Activated CD4-positive, alpha-beta T cell treated with anti-CD3 and anti-CD28 coated beads, Interleukin-2, amount 50 U/mL, for 1 hour (primary cell): ENCODE data around the gene ARFGEF3.

Experiments used
- DNase-seq: peaks from one replicate; pipeline ENCODE4 v3.0.0-alpha.2; 2020

The ARFGEF3 gene

DNA sequence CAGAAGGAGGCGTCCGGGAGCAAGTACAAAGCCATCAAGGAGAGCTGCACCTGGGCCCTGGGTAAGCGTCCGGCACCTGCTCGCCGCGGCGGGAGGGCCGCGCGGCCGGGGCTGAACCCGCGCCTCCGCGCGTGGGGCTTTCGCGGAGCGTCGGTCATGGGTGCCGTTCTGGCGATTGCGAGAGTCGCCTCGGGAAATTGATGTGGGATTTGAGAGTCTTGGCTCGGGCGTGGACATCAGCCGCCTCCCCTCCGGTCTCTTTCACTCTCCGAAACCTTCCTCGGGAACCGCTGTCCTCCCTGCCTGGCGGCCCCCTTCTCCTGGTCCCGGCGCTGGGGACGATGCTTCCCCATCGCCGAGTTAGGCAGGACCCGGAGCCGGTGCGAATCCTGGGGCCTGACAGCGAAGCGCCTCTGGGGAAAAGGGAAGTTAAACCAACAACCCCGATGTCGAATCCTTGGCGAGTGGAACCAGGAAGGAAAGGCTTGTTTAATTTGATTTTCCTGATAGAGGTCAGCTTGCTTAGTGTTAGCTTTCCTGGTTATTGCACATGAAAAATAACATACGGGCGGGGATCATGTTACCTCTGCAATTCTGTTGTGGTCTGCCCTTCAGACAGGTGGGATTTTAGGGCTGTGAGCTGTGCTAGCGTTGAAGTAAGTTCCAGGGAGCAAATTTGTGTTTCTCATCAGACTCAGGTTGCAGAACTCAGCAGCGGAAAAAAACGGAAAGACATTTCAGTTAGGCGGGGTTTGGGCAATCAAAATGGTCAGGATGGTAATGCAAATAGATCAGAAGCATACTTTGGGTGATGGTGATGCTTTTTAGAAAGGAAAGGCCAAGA, 594 bp downstream of the ARFGEF3 start:
- no peak for DNase-seq

DNA sequence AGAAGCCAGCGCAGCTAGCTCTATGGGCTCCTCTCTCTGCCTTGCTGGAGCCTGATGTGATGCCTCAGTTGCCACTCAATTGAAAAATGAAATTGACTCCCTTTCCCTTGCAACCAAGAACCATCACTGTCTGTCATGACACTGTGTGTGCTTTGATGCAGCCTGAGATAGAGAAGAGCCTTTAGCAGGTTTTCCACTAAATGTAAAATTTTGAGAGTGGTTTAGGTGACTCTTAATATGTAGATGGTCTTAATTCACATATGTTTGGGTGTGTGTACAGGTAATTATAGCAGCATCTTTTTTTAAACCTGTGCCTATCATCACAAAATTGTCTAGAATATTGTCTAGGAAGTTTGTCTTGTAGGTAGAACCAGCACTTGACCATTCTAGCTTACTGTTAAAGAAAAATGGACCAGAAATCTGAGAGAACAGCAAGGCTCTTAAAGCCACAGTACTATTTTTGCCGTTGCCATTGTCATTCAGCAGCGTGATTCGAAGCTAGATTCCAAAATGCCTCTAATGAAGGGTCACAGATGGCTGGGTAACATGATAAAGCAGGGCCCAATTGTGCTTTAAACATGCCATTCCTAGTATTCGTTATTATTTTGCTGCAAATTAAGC, 1.3 kb downstream of the ARFGEF3 start:
- DNase-seq, result no peak

DNA sequence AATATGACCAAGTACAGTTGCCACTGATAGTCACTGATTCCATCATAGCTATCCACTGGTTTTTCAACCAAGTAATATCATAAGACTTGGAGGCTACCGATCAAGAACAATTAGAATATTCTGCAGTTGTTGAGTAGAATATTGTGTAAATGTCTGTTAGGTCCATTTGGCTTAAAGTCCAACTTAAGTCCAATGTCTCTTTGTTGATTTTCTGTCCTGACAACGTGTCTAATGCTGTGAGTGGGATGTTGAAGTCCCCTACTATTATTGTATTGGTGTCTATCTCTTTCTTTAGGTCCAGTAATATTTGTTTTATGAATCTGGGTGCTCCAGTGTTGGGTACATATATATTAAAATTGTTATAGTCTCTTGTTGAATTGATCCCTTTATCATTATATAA, 13.9 kb downstream of the ARFGEF3 start:
- DNase-seq, result no peak

DNA sequence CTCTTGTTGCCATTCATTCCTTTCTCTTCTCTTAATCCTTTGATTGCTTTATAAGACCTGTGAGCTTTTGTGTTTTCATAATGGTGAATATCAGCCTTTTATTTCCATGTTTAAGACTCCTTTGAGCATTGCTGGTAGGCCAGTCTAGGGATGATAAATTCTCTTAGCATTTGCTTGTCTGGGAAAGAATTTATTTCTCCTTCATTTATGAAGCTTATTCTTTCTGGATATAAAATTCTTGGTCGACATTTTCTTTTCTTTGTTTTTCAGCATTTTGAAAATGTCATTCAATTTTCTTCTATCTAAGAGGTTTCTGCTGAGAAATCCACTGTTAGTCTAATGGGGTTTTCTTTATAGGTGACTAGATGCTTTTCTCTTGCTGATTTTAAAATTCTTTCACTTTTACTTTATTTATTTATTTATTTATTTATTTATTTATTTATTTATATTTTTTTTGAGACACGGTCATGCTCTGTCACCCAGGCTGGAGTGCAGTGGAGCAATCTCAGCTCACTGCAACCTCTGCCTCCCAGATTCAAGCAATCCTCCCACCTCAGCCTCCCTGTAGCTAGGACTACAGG, 15.0 kb downstream of the ARFGEF3 start:
- DNase-seq, result no peak

DNA sequence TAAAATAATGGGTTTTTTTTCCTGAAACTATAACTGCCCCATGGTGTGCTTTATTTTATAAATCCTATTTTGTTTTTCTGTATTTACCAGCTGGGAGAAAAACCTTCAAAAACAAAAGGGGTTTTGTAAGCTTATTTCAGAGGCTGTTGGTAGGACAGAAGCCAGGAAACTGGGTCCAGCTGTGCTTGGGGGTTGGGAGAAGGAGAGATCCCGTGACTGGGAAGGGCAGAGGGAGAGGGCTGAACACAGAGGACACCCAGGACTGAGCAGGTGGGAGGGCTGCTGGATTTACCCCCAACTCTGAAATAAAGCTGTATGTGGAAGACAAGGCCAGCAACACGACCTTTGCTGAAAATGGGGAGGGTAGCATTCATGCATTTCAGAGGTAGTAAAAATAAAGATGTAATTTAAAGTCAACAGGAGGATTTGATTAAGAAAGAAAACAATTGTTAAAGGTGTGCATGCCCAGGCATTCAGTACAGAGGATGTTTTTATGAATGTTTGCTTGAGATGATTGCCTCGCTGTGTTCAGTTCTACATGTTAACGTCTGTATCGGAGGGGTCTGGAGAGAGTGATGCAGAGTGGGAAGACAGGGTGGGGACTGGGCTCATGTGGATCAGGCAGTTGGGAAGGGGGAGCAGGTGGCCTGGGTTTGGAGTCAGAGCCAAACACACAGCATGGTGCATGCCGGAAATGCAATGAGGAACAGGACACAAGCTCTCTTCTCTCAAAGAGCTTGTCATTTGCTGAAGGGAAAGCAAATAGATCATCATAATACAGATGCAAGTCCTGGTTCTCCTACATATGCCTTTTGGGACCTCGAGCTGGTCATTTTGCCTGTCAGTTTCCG, 21.4 kb downstream of the ARFGEF3 start:
- no peak for DNase-seq

DNA sequence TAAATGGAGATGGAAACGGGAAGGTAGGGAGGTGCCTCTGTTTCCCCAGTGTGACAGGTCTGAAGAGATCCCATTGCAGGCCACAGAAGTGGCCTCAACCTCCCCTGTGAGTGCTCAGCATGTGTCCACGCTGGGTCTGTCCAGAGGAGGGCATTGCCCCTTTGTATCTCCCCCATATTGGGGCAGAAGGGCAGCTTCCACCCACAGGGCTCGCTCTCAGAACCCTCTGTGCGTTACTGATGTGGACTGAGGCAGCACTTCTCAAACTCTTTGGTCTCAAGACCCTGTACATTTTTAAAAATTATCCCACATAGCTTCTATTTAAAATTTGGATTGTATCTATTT, 22.0 kb downstream of the ARFGEF3 start:
- no peak for DNase-seq

DNA sequence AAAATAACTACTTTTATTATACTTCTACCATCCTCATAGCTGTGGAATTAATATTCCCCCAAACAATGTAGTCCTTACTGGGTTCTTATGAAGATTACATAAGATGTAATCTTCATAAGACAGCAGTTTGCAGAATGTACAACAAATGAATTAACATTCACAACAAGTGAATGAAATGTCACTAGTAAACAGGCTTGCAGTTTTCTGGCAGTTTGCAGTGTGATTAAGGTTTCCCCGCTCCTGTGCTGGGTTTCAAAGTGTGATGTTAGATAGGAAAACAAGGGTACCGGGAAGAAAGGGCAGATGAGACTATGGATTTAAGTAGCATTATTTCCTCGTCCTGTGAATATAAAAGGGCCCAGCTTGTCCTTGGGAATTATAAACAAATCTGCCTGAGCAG, 22.5 kb downstream of the ARFGEF3 start:
- DNase-seq, result no peak

DNA sequence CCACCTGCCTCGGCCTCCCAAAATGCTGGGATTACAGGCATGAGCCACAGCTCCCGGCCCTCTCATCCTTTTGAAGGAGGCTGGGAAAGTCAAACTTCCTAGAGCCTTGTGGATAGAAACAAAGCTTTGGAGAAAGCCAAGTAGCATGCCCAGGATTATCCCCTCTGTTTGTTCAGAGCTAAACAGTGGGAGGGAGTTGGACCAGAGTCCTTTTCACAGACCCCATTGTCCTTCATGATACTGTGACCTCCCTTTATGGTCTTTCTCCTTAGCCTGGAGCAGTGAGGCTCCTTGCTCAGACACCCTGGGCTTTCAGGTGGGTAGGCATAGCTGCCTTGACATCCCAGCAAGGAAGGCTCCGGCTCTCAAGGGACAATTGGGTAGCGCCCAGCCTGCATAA, 25.4 kb downstream of the ARFGEF3 start:
- DNase-seq, result no peak

DNA sequence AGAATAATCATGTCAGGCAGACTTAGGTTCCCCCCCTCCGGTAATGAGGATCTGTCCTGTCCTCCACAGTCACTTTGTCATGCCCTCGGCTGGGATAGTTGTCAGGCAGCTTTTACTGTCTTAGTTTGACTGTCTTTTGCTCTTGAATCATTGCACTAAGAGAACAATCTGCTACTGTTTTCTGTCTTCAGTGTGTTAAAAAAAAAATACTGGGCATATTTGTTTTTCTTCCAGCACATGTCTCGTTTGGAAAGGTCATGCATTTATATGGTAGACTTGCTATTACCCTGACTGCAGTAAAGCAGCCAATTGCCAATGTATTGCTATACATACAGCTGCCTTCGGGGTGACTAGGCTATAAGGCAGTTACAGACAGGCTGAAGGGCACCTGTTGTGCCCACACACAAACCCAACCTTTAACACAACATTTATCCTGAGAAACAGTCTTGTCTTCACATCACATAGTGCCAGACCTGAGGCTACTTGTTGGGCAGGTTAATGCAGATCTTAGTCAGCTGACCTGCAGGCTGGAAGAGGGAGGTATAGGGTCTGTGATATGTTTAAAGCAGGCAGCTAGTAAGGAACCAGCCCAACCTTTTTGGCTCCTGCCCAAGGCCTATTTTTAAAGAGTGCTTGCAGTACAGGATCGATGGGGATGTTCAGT, 26.7 kb downstream of the ARFGEF3 start:
- no peak for DNase-seq

DNA sequence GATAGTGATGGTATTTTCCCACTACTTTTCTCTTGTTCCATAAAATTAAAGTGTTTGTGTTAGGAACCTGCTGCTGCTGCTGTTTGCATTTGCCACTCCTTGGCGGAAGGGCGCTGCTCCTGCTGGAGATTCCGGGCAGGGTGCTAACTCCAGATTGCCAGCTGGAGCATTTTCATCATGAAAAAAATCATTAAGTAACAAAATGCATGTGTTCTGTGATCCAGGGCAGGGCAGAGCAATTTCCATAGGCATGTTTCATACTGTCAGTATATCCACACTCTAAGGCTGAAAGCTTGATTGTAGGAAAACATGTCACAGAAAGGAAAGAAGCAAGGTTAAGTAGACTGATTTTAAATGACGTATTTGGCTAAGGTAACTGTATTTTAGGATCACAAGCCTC, 32.5 kb downstream of the ARFGEF3 start:
- no peak for DNase-seq

DNA sequence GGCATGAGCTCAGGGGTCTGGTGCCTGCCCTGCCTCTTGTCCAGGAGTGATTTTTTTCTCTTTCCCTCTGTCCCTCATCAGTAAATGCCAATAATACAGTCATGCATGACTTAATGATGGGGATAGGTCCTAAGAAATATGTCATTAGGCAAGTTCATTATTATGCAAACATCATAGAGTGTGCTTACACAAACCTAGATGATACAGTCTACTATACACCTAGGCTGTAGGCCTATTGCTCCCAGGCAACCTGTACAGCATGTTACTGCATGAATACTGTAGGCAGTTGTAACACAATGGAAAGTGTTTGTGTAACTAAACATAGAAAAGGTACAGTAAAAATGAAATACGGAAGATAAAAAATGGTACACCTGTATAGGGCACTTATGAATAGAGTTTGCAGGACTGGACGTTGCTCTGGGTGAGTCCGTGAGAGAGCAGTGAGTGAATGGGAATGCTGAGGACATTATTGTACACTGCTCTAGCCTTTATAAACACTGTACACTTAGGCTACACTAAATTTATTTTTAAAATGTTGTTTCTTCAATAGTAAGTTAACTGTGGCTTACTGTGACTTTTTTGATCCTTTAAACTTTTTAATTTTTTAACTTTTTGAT, 34.5 kb downstream of the ARFGEF3 start:
- no peak for DNase-seq

DNA sequence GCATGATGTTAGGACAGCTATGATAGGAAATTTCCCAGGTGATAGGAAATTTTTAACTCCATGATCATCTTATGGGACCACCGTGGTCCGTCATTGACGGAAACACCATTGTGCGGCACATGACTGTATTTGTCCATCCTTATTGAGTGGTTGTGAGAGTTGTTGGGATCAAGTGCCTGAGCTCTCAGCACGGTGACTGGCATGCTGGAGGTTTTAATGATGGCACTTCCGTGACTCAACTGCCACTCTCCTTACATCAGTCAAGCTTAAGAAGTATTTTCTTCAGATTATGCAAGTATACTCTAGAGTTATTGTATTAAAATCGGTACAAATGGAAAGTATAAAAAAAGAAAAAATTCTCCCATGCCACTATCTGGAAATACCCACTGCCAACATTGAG, 35.8 kb downstream of the ARFGEF3 start:
- no peak for DNase-seq

DNA sequence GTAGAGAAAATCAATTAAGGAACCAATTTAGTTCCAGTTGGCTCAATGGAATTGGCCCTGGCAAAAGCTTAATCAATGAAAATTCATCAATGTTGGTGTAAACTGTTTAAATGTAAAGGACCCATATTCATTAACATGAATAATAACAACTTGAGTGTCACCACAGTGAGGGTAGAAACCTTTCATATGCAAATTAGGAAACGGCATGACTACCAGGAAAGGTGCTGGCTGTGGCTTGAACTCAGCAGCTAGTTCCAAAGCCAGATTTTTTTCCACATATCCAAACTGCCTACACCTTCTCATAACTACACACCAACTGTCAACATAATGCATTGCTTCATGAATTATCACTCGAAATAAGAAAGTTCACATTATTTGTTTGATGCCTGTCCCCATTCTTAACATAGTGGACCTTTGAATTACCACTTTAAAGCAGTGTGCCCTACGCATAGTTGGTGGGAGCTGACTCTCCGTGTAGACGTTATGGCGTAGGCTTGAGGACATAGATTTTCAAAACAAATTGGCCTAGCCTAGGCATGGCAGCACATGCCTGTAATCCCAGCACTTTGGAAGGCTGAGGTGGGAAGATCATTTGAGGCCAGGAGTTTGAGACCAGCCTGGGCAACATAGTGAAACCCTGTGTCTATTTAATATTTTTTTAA, 36.8 kb downstream of the ARFGEF3 start:
- no peak for DNase-seq

DNA sequence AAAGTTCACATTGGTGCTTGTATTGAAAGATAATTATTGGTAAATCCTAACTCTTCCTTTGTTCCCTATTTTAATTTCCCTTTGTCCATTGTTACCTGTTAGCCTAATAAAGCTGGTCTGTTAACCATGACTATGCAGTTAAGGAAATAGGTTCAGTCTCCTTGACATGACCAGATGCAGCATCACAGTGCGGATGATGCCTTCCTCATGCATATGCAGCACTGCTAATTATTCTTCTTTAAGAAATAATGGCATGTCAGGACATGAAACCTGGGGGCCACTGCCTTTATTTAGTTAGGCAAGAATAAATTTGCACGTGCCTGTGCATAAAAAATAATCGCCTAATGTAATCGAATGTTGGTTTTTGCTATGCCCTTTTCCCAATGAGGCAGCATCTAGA, 40.1 kb downstream of the ARFGEF3 start:
- DNase-seq, result no peak

DNA sequence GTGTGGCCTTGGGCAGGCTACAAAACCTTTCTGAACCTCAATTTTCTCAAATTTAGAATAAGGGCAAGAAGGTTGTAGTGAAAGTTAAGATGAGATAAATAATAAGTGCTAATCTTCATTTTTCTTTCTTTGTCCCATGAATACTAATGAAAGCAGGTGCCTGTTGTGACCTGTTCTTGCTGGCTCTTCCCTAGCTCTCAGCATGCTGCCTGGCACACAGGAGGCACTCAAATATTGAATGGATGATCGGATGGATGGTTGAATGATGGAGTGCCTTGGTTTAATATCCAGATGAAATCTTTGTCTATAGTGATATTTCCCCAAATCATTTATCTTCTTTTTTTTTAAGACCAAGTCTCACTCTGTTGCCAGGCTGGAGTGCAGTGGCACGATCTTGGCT, 41.6 kb downstream of the ARFGEF3 start:
- DNase-seq, result no peak

DNA sequence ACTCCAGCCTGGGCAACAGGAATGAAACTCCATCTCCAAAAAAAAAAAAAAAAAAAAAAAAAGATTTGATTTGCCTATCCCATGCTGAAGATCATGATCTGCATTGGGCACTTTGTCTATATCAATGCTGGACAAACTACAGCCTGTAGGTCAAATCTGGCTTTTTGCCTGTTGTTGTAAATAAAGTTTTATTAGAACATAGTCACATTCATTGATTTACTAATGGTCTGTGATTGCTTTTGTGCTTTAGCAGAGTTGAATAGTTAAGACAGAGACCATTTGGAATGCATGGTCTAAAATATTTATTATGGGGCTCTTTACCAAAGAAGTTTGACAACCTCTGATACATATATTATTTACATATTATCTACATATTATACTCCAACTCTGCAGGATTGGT, 42.6 kb downstream of the ARFGEF3 start:
- DNase-seq, result no peak

DNA sequence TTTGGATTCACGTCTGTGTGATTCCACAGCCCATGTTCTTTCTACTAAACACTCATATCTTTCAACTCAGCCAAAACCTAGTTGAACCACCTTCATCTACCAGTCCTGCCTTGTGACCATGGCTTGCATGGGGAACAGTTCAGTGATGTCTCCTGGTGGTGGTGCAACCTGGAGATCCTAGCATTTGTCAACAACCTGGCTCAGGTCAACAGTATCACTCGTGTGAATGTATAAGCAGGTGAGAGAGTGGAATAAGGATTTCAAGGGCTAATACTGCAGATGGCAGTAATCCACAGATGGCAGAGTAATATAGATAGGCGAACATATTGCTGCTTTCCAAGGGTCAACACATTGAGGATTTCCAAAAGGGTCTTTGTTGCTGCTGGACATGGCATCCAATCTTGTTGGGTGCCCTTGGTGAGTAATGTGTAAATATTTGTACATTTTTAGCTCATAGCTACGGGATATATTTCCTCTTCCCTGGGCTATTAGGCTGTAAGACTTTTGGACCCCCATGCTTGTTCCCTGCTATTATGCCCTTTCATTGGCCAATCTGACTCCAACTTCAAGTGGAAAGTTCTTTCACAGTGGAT, 43.1 kb downstream of the ARFGEF3 start:
- no peak for DNase-seq

DNA sequence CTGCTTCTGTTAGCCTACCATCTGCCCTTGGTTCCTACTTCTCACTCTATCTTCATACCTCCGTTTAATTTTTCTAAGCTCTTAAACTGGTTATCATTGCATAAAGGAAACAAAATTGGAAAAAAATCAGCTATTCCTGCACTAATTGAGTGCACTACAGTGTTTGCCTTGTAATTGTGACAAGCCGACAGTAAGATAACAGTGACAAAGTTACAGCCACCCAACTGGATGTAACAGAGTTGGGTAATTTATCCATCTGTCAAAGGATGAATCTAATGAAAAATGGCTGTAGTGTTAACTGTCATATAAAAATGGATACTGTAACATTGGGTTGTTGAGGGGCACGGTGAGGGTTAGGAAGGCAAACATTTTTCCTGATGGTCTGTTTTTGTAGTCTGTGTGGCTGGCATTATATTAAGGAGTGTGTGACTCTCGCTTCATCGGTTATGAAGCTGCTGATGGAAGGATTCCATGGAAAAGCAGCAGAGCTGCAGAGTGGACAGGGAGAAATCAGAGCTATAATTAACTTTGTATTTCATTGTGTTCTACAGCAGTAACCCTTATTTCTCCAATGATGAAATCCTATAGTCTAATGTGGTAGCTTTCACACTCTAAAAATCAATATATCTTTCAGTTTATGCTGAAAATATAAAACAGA, 43.8 kb downstream of the ARFGEF3 start:
- DNase-seq, result no peak

DNA sequence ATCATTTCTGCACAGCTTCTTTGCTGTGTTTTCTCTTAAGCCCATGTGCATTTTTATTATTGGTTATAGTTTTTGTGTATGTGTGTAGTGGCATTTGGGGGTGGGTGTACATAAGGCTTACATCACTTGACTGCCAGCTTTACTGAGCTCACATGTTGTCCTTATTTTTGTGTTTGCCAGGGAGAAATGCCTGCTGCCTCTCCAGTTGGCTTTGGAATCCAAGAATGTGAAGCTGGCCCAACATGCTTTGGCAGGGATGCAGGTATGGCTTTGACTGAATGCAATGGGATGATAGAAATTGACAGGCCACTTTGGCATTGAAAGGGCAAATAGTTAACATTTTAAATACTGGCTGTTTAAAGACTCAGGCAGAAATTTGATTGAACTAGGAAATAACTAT, 45.1 kb downstream of the ARFGEF3 start:
- no peak for DNase-seq

DNA sequence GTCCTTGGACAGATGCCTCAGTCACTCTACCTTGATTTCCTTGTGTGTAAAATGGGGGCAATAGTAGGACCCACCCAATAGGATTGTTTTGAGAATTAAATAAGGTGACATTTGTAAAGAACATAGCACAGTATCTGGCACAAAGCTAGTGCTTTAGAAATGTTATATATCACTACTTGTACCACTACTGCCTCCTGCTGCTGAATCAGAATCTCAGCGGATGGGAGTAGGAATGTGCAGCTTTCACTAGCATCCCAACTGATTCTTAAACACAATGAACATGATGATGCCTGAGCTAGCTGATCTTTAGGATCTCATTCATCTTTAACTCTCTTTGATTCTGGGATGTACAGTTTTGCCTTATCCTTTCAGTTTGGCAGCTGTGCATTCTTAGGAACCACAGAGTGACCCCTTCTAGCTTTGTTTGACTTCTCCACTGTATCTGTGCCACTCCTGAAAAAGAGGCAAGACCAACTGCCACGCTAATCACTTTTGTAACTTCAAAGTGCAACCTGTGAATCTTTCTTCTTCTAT, 49.4 kb downstream of the ARFGEF3 start:
- DNase-seq, result no peak

DNA sequence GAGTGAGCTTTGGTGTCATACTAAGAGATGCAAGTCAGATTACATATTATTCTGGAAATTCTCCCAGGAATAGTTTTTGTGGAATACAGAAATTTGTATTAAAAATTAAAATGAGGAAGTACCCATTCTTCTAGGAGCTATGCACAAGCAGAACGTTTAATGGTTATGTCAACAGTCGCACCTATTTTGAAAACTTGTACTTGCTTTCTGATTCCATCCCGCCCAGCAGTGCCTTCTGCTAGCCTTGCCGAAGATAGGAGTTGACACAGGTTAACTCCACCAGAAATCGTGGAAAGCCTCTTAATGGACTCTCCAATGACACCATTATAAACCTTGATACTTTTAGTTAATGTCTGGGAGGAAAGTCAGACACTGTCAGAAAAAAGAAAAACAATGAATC, 49.9 kb downstream of the ARFGEF3 start:
- DNase-seq, result no peak
